Measurements from ENCODE around the gene MT1X. TPM values are rescaled to one million over a fixed set of nuclear protein-coding genes. Genes with fewer than 3 reads are reported as not detected.

The MT1X gene
- total RNA-seq, 4 donors from 2014 or later: 7.4 to 201 (median 66.3) TPM

DNA sequence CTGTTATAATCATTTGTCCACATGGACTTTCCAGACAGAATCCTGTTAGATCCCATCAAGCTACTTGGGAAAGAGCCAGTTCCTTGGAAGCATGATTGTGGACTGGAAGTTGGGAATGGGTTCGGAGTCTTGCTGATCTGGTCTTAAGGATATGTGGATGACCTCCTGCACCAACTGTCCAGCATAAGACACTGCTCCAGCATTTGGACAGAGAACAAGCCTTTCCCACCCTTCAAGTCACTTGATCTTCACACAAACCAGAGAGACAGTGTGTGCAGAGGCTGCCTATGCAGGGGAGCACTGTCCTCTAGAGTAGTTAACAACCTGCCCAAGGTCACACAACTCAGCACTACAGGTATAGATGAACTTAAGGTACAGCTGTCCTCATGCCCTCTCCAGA, 36.4 kb upstream of the MT1X start:
- H3K27me3 ChIP-seq: peaks cover 0 to 3% of the 10 kb centered on the region in 2 donors
- intact Hi-C loops (cut with DNase I; ENCODE audit: low total_unique reads): no loop called here
- TF ChIP-seq, protein P1, sequence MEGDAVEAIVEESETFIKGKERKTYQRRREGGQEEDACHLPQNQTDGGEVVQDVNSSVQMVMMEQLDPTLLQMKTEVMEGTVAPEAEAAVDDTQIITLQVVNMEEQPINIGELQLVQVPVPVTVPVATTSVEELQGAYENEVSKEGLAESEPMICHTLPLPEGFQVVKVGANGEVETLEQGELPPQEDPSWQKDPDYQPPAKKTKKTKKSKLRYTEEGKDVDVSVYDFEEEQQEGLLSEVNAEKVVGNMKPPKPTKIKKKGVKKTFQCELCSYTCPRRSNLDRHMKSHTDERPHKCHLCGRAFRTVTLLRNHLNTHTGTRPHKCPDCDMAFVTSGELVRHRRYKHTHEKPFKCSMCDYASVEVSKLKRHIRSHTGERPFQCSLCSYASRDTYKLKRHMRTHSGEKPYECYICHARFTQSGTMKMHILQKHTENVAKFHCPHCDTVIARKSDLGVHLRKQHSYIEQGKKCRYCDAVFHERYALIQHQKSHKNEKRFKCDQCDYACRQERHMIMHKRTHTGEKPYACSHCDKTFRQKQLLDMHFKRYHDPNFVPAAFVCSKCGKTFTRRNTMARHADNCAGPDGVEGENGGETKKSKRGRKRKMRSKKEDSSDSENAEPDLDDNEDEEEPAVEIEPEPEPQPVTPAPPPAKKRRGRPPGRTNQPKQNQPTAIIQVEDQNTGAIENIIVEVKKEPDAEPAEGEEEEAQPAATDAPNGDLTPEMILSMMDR (IDR thresholded peaks at IDR 0.05): no peak
- TF ChIP-seq POLR2A (IDR thresholded peaks at IDR 0.05): no peak
- no peaks in the 10 kb centered on the region for H3K36me3 ChIP-seq
- no peaks in the 10 kb centered on the region for H3K4me1 ChIP-seq
- no peaks in the 10 kb centered on the region for H3K9me3 ChIP-seq
- no peak for DNase-seq
- no peak overlapping the region for H3K27ac ChIP-seq
- H3K4me3 ChIP-seq: no peak overlapping the region

DNA sequence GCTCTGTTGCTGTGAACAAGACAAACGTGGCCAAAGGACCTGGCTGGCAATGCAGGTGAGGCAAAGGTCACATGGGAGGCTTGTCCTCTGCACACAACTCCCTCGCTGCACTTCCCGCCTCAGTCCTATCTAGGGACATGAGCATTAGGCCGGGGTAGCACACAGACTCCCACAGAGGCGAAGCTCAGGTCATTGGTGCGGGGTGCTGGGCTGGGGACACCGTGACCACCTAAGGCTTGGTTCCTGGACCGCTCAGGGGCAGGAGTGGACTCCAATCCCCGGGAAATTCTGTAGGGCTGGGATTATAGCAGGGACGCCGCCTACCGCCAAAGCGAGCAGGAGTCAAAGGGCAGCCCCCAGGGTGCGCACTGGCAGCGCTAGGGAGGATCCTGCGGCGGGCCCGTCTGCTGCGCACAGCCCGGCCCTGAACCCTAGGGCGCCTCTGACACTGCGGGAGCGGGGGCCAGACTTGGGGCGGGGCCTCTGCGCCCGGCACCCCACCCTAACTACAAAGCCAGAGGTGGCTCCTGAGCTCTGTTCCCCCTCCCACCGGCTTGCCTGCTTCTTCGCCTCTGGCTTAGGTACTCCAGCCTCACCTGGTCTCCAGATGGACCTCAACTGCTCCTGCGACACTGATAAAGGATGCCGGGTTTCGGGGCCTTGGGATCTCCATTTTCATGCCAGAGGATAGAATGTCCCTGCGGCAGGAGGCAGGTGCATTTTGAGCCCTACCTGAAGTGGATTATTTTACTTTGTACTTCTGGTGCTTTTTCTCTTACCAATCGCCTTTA, 34.4 kb upstream of the MT1X start:
- Histone ChIP-seq H3K27me3 (peaks cover 0 to 3% of the 10 kb centered on the region in 2 donors), H3K27ac (no peak overlapping the region), H3K4me3 (no peak overlapping the region), H3K36me3 (no peaks in the 10 kb centered on the region), H3K9me3 (no peaks in the 10 kb centered on the region), H3K4me1 (no peaks in the 10 kb centered on the region)
- intact Hi-C loops (cut with DNase I; ENCODE audit: low total_unique reads): no loop called here
- DNase-seq: no peak
- TF ChIP-seq, protein P1 (IDR thresholded peaks at IDR 0.05): no peak
- no peak for TF ChIP-seq POLR2A (IDR thresholded peaks at IDR 0.05)

DNA sequence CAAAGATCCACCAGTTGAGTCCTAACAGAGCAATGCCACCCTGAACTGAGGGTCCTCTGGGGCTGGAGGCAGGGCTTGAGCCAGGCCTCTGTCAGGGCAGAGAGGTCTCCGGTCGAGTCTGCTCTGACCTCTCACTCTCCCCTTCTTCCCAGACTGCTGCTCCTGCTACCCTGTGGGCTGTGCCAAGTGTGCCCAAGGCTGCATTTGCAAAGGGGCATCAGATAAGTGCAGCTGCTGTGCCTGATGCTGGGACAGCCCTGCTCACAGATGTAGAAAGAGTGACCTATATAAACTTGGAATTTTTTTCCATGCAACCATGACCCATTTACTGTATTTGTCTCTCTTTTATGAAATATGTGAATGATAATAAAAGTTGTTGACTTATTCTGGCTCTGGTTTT, 33.0 kb upstream of the MT1X start:
- no peak for DNase-seq
- intact Hi-C loops (cut with DNase I; ENCODE audit: low total_unique reads): no loop called here
- TF ChIP-seq POLR2A (IDR thresholded peaks at IDR 0.05): no peak
- TF ChIP-seq, protein P1 (IDR thresholded peaks at IDR 0.05): no peak
- H3K27ac ChIP-seq: no peak overlapping the region
- no peaks in the 10 kb centered on the region for H3K4me1 ChIP-seq
- no peak overlapping the region for H3K4me3 ChIP-seq
- no peaks in the 10 kb centered on the region for H3K36me3 ChIP-seq
- H3K27me3 ChIP-seq: peaks cover 0 to 3% of the 10 kb centered on the region in 2 donors
- no peaks in the 10 kb centered on the region for H3K9me3 ChIP-seq

DNA sequence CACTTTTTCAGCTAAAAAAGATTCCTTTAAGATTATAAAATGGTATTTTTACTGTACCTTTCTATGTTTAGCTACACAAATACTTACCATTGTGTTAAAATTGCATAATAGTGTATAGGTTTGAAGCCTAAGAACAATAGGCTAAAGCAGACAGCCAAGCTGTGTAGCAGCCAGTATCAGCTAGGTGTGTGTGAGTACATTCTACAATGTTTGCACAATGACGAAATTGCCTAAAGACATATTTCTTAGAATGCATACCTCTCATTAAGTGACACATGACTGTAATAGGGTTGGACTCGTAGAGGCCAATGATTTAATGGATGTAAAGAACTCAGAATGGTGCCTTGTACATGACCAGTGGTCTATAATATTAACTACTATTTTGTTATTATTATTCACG, 32.5 kb upstream of the MT1X start:
- Histone ChIP-seq H3K36me3 (no peaks in the 10 kb centered on the region), H3K27ac (no peak overlapping the region), H3K4me3 (no peak overlapping the region), H3K4me1 (no peaks in the 10 kb centered on the region), H3K9me3 (no peaks in the 10 kb centered on the region), H3K27me3 (peaks cover 0 to 3% of the 10 kb centered on the region in 2 donors)
- DNase-seq: no peak
- intact Hi-C loops (cut with DNase I; ENCODE audit: low total_unique reads): no loop called here
- TF ChIP-seq, protein P1 (IDR thresholded peaks at IDR 0.05): no peak
- TF ChIP-seq POLR2A (IDR thresholded peaks at IDR 0.05): no peak

DNA sequence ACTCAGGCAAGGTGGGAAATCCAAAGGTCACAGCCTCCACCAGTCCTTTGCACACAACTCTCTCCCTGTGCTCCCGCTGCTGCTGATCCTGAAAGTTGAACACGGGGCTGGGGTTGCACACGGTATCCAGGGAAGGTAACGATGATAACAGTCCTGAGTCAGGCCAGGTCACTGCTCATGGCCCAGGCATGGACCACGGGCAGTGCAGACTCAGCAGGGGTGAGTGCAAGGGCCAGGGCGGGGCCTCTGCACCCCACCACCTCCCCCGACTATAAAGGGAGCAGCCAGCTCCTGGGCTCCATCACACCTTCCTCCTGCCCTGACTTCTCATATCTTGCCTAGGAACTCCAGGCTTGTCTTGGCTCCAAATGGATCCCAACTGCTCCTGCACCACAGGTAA, 30.7 kb upstream of the MT1X start, which contains the start of gene MT1B:
TSS of gene MT1B (plus strand) at position 301 of the 400 bp plus-strand sequence. CDS start at position 369, 68 bp downstream.
- intact Hi-C loops (cut with DNase I; ENCODE audit: low total_unique reads): no loop called here
- TF ChIP-seq POLR2A (IDR thresholded peaks at IDR 0.05): no peak
- TF ChIP-seq, protein P1 (IDR thresholded peaks at IDR 0.05): no peak

More for the DNA sequence above, 30.7 kb upstream of the MT1X start, which contains the start of gene MT1B:
- Histone ChIP-seq H3K4me1 (no peaks in the 10 kb centered on the region), H3K27ac (no peak within 1 kb of the TSS), H3K4me3 (no peak within 1 kb of the TSS), H3K36me3 (no peaks in the 10 kb centered on the region), H3K27me3 (peaks cover 0 to 3% of the 10 kb centered on the region in 2 donors), H3K9me3 (no peaks in the 10 kb centered on the region)
- DNase-seq: no peak
